ENCODE results near the gene STRIT1. TPM values are rescaled to one million over a fixed set of nuclear protein-coding genes. Genes with fewer than 3 reads are reported as not detected.

Gene STRIT1
- total and polyA plus RNA-seq, 10 of the 15 experiments (the other 5 are each of a cell fraction or from before 2014, with no cell fraction given), result not detected

GRCh38 chr3:155248531-155249187, 44.8 kb downstream of the STRIT1 start:
- H3K9ac ChIP-seq (ENCODE audit: control insufficient read depth, insufficient read depth, low read length), result no peak overlapping the region
- no peak overlapping the region for H3K4me3 ChIP-seq
- SMC1A ChIA-PET (ENCODE audit: uncharacterized antibody, unreplicated experiment), result no interaction called here
- no peaks in the 10 kb centered on the region for H3K27me3 ChIP-seq (replicated peaks in 1 of 2; ENCODE audit: control insufficient read depth in 2 of 2, insufficient read depth in 2 of 2, low read length in 1 of 2)
- RAD21 ChIA-PET (ENCODE audit: unreplicated experiment), result no interaction called here
- H3K27ac ChIP-seq (ENCODE audit: control insufficient read depth, insufficient read depth), result no peak overlapping the region
- no peak for ATAC-seq
- no peaks in the 10 kb centered on the region for H3K4me1 ChIP-seq (ENCODE audit: control insufficient read depth, insufficient read depth, low read length)
- no TSS peak for BruUV-seq (replicated peaks)
- intact Hi-C loops (cut with micrococcal nuclease; ENCODE audit: unreplicated experiment), result no loop called here
- FAIRE-seq, result no peak
- 0% methylated on average over 1 of the region's 1 CpG for WGBS (ENCODE audit: insufficient coverage, insufficient replicate concordance, low lambda C conversion rate, missing lambda C conversion rate)
- H2AFZ ChIP-seq (ENCODE audit: control insufficient read depth, low read depth, low read length), result no peak overlapping the region
- in situ Hi-C loops (cut with MboI), result no loop called here
- H4K20me1 ChIP-seq (ENCODE audit: control insufficient read depth, insufficient read depth), result no peaks in the 10 kb centered on the region
- no peak overlapping the region for H3K4me2 ChIP-seq (ENCODE audit: control insufficient read depth, insufficient read depth)
- no peak for DNase-seq (ENCODE audit: low read depth, low spot score)
- no peaks in the 10 kb centered on the region for H3K9me3 ChIP-seq (replicated peaks; ENCODE audit: control insufficient read depth, insufficient read depth, low read length)
- H3K36me3 ChIP-seq (ENCODE audit: control insufficient read depth in 2 of 2, insufficient read depth in 2 of 2, low read length in 1 of 2), result no peaks in the 10 kb centered on the region
- no peaks in the 10 kb centered on the region for H3K79me2 ChIP-seq (ENCODE audit: control insufficient read depth, insufficient read depth, low read length)
- CTCF ChIA-PET, result no interaction called here
- POLR2A ChIA-PET, result no interaction called here
- no peak for TF ChIP-seq JUND (IDR thresholded peaks at IDR 0.05; ENCODE audit: low read depth, low read length)
- no peak for TF ChIP-seq SPI1 (IDR thresholded peaks at IDR 0.05; ENCODE audit: borderline replicate concordance, insufficient read depth, low read depth, low read length)
- no peak for TF ChIP-seq STAT1 (conservative IDR thresholded peaks at IDR 0.05)
- TF ChIP-seq KAT2A (conservative IDR thresholded peaks at IDR 0.05; ENCODE audit: control insufficient read depth, low read depth, low read length), result no peak
- TF ChIP-seq GATAD2B (conservative IDR thresholded peaks at IDR 0.05; ENCODE audit: low read depth), result no peak
- no peak for TF ChIP-seq IKZF1 (conservative IDR thresholded peaks at IDR 0.05)
- no peak for TF ChIP-seq NFXL1 (IDR thresholded peaks at IDR 0.05; ENCODE audit: borderline replicate concordance)
- no peak for TF ChIP-seq ATF2 (IDR thresholded peaks at IDR 0.05; ENCODE audit: low read length)
- no peak for TF ChIP-seq CREB1 (IDR thresholded peaks at IDR 0.05; ENCODE audit: low read depth)
- TF ChIP-seq IKZF2 (IDR thresholded peaks at IDR 0.05), result no peak
- TF ChIP-seq BCL3 (IDR thresholded peaks at IDR 0.05; ENCODE audit: borderline replicate concordance, insufficient read depth, low read depth, low read length, poor library complexity, severe bottlenecking), result no peak
- no peak for TF ChIP-seq ETV6 (conservative IDR thresholded peaks at IDR 0.05 in 1 of 2, IDR thresholded peaks at IDR 0.05 in 1 of 2; ENCODE audit: borderline replicate concordance in 1 of 2, low read depth in 1 of 2)
- no peak for TF ChIP-seq NRF1 (conservative IDR thresholded peaks at IDR 0.05; ENCODE audit: low read depth, low read length)
- no peak for TF ChIP-seq ZBTB40 (IDR thresholded peaks at IDR 0.05; ENCODE audit: borderline replicate concordance)
- TF ChIP-seq ZBTB33 (IDR thresholded peaks at IDR 0.05), result no peak
